Measurements from ENCODE around the gene TUBB3.
"Not testable (repeated sequence)": the region's sequence is repeated elsewhere in the genome, so short reads cannot be mapped to it uniquely, and the experiment has no call there.

TUBB3 gene

GRCh38 chr16:89900885-89901284, 22.3 kb upstream of the TUBB3 start:
- in situ Hi-C loops (cut with MboI; ENCODE audit: low sequenced_read_pairs): no loop called here

- in situ Hi-C loops (cut with MboI; ENCODE audit: low sequenced_read_pairs): no loop called here
Observed at GRCh38 chr16:89902980-89903379, 20.2 kb upstream of the TUBB3 start.

DNA sequence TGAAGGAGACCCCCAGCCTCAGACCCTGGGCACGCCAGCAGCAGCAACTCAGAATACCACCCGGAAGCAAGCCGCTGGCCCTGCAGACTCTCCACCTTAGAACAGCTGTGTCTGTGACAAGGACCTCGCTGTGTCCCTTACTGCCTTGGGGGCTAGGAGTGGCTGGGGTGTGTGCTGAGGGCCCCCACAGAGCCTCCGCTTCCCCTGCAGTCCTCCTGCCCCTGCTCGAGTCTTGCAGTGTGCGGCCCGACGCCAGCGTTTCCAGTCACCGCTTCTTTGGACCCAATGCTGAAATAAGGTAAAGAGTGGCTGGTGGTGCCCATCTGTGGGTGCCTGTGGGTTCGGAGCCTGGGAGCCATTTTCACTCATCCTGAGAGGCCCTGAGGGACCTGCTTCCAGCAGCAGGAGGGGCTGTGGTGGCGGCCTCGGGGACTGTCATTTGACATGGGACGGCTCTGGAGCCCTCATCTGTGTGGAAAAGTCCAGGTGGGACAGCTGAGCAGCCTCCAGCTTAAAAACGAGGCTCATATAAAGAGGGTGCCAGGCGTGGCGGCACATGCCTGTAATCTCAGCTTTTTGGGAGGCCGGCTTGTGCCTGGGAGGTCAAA, 19.1 kb upstream of the TUBB3 start:
- in situ Hi-C loops (cut with MboI; ENCODE audit: low sequenced_read_pairs): no loop called here

GRCh38 chr16:89904606-89905510, 18.3 kb upstream of the TUBB3 start:
- in situ Hi-C loops (cut with MboI; ENCODE audit: low sequenced_read_pairs): no loop called here

GRCh38 chr16:89905511-89906139, 17.5 kb upstream of the TUBB3 start:
- in situ Hi-C loops (cut with MboI; ENCODE audit: low sequenced_read_pairs): no loop called here

DNA sequence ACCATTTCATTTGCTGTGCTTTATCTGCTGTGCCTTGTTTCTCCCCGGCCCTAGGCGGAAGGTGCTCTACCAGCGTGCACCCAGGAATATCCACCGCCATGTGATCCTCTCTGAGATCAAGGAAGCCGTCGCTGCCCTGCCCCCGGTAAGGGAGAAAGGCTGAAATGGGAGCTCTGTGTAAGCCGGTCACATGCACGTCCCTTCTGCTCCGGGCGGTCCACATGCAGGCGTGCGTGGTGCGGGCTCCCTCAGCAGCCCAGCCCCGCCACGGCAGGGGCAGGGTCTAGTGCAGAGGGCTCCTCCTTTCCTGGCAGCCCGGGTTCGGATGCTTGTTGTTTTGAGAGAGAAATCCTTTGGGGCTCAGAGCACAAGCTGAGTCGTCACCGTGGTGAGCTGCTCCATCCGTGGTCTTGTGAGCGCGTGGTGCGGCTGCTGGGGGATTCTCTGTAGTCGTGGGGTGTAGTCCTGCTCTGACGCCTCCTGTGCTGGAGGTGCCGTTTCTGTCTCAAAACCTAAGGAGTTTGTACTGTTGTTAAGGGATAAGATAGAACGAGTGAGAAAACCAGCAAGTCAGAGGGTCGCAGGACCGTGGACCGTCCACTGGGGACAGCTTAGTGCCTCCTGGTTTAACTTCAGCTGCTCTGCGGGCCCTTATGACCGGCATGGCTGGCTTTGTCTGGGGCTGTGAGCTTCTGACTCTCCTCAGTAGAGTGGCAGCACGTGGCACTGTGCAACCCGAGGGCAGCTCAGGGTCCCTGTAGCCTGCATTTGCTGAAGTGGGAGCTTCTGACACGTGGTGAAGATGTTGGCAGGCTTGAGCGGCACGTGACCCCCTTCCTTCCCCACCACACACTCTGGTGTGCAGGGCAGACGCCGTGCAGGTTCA, 16.8 kb upstream of the TUBB3 start:
- in situ Hi-C loops (cut with MboI; ENCODE audit: low sequenced_read_pairs): no loop called here

GRCh38 chr16:89907055-89907814, 15.9 kb upstream of the TUBB3 start:
- in situ Hi-C loops (cut with MboI; ENCODE audit: low sequenced_read_pairs): no loop called here

- in situ Hi-C loops (cut with MboI; ENCODE audit: low sequenced_read_pairs): no loop called here
Observed at GRCh38 chr16:89908236-89908635, 14.9 kb upstream of the TUBB3 start.

DNA sequence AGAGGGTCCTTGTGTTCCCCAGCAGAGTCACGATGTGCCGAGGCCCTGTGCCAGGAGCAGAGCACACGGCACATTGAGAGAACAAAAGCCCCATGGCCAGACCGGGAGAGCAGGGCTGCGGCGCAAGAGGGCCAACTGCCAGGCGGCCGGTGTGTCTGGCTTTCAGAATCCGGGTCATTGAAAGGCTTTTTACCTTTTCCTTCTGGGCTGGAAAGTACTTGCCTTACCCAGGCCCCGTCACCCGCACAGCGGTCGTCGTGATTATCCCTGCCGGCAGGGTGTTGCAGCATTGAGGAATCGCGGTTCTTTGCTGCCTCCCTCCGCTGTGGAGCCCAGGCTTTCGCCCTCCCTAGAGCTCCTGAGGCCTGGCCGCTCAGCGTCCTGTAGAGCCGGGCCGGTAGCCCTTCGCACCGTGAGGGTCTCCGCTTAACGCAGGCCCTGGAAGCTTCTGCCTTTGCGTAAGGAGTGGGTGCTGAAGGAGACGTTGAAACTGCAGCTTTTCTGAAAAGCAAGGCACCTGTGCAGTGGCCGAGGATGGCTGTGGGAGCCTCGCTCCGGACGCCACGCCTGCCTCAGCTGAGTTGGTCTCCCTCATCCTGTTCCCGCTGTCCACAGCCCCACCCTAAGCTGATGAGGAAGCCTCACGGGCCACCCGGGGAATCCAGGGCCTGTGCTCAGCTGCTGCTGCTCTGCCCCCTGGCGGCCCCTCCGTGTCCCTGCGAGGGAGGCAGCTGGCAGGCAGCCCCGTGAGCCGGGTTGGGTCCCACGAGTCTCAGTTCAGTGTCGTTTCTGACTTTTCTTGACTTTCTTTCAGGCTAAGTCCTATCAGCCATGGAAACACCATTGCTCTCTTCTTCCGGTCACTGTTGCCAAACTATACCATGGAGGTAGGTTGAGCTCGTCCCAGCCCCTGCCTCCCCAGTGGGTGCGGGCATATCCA, 13.1 kb upstream of the TUBB3 start:
- in situ Hi-C loops (cut with MboI; ENCODE audit: low sequenced_read_pairs): no loop called here

- in situ Hi-C loops (cut with MboI; ENCODE audit: low sequenced_read_pairs): no loop called here
Observed at GRCh38 chr16:89910717-89911354, 12.3 kb upstream of the TUBB3 start.

GRCh38 chr16:89911375-89911774, 11.8 kb upstream of the TUBB3 start:
- in situ Hi-C loops (cut with MboI; ENCODE audit: low sequenced_read_pairs): no loop called here

DNA sequence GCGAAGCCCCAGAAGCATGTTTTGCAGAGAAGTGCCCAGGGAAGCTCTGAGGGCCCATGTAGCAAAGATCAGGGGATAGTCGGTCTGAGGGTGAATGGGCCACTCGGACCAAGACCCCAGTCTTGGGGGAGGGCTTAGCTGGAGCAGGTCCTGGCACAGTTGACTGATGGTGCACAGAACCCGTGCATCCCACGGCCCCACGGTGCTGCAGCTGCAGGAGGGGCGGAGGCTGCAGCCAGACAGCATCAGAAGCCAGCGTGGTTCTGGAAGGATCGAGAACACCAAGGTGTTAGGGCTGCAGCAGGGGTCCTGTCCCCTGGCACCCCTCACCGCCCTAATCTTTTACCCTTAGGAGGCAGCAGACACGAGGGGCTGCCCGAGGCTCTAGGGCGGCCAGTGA, 11.0 kb upstream of the TUBB3 start:
- in situ Hi-C loops (cut with MboI; ENCODE audit: low sequenced_read_pairs): no loop called here

DNA sequence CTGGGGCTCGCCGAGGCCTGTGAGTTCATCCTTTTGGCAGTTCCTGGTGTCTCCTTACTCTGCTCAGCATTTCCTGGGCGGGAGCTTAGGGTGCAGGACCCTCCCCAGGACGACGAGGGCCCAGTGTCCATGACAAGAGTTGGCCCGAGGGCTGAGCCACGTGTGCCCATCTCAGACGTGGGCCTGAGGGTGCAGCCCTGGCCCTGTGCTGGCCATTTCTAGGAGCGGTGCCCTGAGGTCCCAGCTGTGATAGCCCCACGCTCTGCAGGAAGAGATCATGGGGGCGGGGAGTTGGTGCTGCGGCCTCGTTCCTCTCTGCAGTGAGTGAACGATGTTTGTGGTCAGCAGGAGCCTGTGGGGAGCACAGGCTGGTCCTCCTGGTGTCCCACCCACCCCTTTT, 10.5 kb upstream of the TUBB3 start:
- in situ Hi-C loops (cut with MboI; ENCODE audit: low sequenced_read_pairs): no loop called here

DNA sequence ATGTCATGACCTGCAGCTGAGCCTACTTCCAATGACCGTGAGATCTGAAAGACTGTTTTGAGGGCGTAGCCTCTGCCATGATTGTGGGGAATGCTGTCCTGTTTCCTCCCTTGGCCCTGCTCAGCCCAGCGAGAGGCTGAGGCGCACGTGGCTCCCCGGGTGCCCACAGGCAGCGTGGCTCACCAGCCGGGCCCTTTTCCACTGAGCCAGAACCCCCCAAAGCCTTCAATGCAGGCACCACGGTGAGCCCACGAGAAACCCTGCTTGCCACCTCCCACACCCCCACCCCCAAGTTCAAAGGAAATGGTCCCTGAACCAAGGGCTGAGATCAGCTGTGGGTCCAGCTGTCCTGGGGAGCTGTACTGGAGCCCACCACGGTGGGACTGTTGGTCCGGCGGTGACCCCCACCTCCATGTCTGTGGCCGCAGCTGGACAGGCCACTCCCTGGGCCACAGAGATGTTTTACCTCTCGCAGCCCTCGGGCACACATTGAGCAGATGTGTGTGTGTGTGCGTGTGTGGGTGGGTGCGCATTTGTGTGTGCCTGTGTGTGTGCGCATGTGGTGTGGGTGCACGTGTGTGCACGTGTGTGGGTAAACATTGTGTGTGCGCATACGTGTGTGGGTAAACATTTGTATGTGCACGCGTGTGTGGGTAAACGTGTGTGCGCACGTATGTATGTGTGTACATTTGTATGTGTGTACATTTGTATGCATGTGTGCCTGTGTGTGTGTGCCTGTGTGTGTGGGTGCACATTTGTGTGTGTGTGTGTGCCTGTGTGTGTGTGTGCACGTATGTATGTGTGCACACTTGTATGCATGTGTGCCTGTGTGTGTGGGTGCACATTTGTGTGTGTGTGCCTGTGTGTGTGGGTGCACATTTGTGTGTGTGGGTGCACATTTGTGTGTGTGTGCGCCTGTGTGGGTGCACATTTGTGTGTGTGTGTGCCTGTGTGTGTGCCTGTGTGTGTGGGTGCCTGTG, 9.4 kb upstream of the TUBB3 start:
- in situ Hi-C loops (cut with MboI; ENCODE audit: low sequenced_read_pairs): no loop called here

DNA sequence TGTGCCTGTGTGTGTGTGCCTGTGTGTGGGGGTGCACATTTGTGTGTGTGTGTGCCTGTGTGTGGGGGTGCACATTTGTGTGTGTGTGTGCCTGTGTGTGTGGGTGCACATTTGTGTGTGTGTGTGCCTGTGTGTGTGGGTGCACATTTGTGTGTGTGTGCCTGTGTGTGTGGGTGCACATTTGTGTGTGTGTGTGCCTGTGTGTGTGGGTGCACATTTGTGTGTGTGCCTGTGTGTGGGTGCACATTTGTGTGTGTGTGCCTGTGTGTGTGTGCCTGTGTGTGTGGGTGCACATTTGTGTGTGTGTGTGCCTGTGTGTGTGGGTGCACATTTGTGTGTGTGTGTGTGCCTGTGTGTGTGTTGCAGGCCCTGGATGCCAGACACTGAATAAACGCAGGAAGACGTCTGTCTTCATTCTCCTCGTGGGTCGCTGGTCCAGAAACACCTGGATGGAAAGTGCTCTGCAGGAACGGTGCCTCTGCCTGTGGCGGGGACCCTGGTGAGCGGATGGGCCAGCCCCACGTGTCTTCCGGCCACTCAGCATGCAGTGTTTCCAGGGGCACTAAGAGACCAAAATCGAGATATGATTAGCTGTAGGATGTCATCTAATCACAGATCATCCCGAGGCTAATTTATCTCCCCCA, 8.4 kb upstream of the TUBB3 start:
- in situ Hi-C loops (cut with MboI; ENCODE audit: low sequenced_read_pairs): not testable (repeated sequence)

GRCh38 chr16:89915303-89916232, 7.6 kb upstream of the TUBB3 start:
- in situ Hi-C loops (cut with MboI; ENCODE audit: low sequenced_read_pairs): no loop called here
